Psoas muscle (tissue), 8 donors: Measurements from ENCODE around the gene NOS1AP. TPM values are rescaled to one million over a fixed set of nuclear protein-coding genes. Genes with fewer than 3 reads are reported as not detected.

Experiments
- ATAC-seq, 4 donors: fragments of 200-7000 bp; cut with Tn5 transposase; one replicate each; pipeline ENCODE4 v1.9.1; 2020; ENCODE audit warnings: moderate library complexity in 3 of 4, mild to moderate bottlenecking in 2 of 4
- DNase-seq, 2 donors: peaks; one replicate each; pipeline ENCODE4 v3.0.0-alpha.2; 2020
- H3K27ac ChIP-seq: fragments of 200-600 bp; one replicate; pipeline ENCODE4 v1.8.0; 2022
- H3K27me3 ChIP-seq, 3 donors: fragments of 200-600 bp in 1 of 3; one replicate each; pipeline versions ENCODE4 v1.6.1 to v1.8.0; 2013 to 2022; ENCODE audit warnings: low read length in 2 of 3, mild to moderate bottlenecking in 2 of 3, moderate library complexity in 1 of 3; ENCODE audit not compliant: insufficient read depth in 3 of 3
- H3K36me3 ChIP-seq, 2 donors: fragments of 200-600 bp in 1 of 2; one replicate each; pipeline versions ENCODE4 v1.6.1 to v1.8.0; 2013 to 2022; ENCODE audit warnings: low read depth in 1 of 2, mild to moderate bottlenecking in 1 of 2, moderate library complexity in 1 of 2; ENCODE audit not compliant: insufficient read depth in 1 of 2
- H3K4me1 ChIP-seq: fragments of 200-600 bp; one replicate; pipeline ENCODE4 v1.8.0; 2022
- H3K4me3 ChIP-seq: fragments of 200-600 bp; one replicate; pipeline ENCODE4 v1.8.0; 2022; ENCODE audit warnings: mild to moderate bottlenecking
- H3K9me3 ChIP-seq: fragments of 200-600 bp; one replicate; pipeline ENCODE4 v1.8.0; 2022
- CTCF ChIP-seq: fragments of 200-600 bp; IDR thresholded peaks from one replicate; pipeline ENCODE4 v1.8.0; 2022; ENCODE audit warnings: antibody characterized with exemption
- WGBS, 3 donors: extraction: QIAGEN DNeasy Blood & Tissue Kit; methylation state at CpG; one replicate each; pipeline versions ENCODE4 v1.1.6 to v1.1.7; 2013; 5-methylcytosine and 5-hydroxymethylcytosine counted together
- intact Hi-C, 2 donors: fragments of 100-400 bp; cut with DNase I; formaldehyde crosslinking; loops; one replicate each; pipeline versions ENCODE4 v1.11.0 to v1.14.2; 2022
- polyA plus RNA-seq, 3 donors: library from polyadenylated mRNA; stranded (reverse); fragments of 200-250 nt; gene quantifications; one replicate each; pipeline ENCODE4 v1.2.3, GENCODE V29; 2013
- total RNA-seq, 4 donors: library from RNA; stranded (reverse); fragmentation: NEBNext Ultra II Directional in 2 of 4; extraction: Animal tissue kit (Norgen Biotek cat#: 25700) in 2 of 4; gene quantifications; one replicate each; pipeline versions ENCODE4 v1.2.1 to v1.2.4, GENCODE V29; 2021 to 2023
- donor health status: healthy with polysubstance abuse.
- donor health status: DM: no; HTN: no; CAD: no; lungs with moderate emphysema.
- donor health status: Bipolar disorder and iron deficiency.
- donor health status: healthy.
- donor health status: DM: yes; HTN: yes; CAD: no.
- donor health status: DM: no; HTN: no; CAD: no.
- donor health status: DM: no; HTN: no; CAD: no.
- donor health status: DM: yes; HTN: yes; CAD: no.

NOS1AP gene
- total and polyA plus RNA-seq, 7 donors = 0.10 to 0.76 (median 0.18) TPM

GRCh38 chr1:162074276-162075005, 5.0 kb downstream of the NOS1AP start:
- no peak overlapping the region for H3K4me3 ChIP-seq
- WGBS, 3 donors = 67 to 72% (median 70%) methylated on average over 4 of the region's 4 CpGs
- no peaks in the 10 kb centered on the region for H3K36me3 ChIP-seq
- H3K27me3 ChIP-seq = peaks cover 0 to 3% (median 0%) of the 10 kb centered on the region in 3 donors
- no peak overlapping the region for H3K27ac ChIP-seq
- DNase-seq (no peak), ATAC-seq (no peak)
- no peaks in the 10 kb centered on the region for H3K9me3 ChIP-seq
- peaks cover 8% of the 10 kb centered on the region for H3K4me1 ChIP-seq
- TF ChIP-seq CTCF = no peak
- intact Hi-C loops = no loop called here

GRCh38 chr1:162075862-162076261, 6.4 kb downstream of the NOS1AP start:
- Histone ChIP-seq H3K4me1 (peaks cover under 1% of the 10 kb centered on the region), H3K9me3 (no peaks in the 10 kb centered on the region), H3K4me3 (no peak overlapping the region), H3K27me3 (peaks cover 0 to 3% (median 0%) of the 10 kb centered on the region in 3 donors), H3K27ac (no peak overlapping the region), H3K36me3 (no peaks in the 10 kb centered on the region)
- 70 to 80% (median 77%) methylated on average over 3 of the region's 3 CpGs for WGBS, 3 donors
- DNase-seq (no peak), ATAC-seq (no peak)
- TF ChIP-seq CTCF = no peak
- intact Hi-C loops = no loop called here

DNA sequence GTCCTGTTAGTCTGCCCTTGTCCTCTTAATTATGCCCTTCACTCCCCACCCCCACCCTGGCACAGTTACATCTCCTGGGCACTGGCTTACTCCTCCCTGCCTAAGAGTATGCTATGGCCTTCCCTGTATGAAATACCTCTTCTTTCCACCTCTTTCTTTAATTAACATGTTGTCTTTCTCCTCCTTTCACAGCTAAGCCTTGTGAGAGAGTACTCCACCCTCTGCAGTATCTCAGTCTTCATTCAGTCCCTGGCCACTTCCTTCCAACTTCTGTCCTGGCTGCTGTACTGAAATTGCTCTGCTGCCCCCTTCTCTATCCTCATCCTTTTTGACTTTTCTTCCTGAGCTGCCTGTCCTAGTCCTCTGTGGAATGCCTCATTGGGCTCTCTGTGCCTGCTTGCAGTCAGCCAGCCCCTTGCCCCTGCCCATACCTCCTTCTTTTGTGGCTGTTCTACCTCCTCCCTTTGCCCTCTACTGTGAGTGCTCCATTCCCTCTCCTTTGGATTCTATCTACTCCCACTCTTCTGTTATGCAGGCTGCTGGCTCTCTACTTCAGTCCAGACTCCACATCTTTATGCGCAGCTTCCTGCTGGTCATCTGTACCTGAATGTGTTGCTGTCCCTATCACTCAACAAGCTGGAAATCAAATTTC, 8.3 kb downstream of the NOS1AP start:
- ATAC-seq = no peak
- 100% methylated on average over 1 of the region's 1 CpG for WGBS, 3 donors
- no peak for TF ChIP-seq CTCF

GRCh38 chr1:162079030-162079429, 9.5 kb downstream of the NOS1AP start:
- no peak for TF ChIP-seq CTCF
- H3K4me1 ChIP-seq = no peaks in the 10 kb centered on the region
- no peaks in the 10 kb centered on the region for H3K9me3 ChIP-seq
- intact Hi-C loops = no loop called here
- DNase-seq = no peak
- H3K4me3 ChIP-seq = no peak overlapping the region
- no peaks in the 10 kb centered on the region for H3K36me3 ChIP-seq
- H3K27ac ChIP-seq = no peak overlapping the region
- ATAC-seq = no peak
- 90 to 96% (median 92%) methylated on average over 1 of the region's 1 CpG for WGBS, 3 donors
- no peaks in the 10 kb centered on the region for H3K27me3 ChIP-seq

More for the DNA sequence above, 8.3 kb downstream of the NOS1AP start:
- intact Hi-C loops = no loop called here
- Histone ChIP-seq H3K4me1 (no peaks in the 10 kb centered on the region), H3K27me3 (peaks cover 0 to 3% (median 0%) of the 10 kb centered on the region in 3 donors), H3K27ac (no peak overlapping the region), H3K36me3 (no peaks in the 10 kb centered on the region), H3K9me3 (no peaks in the 10 kb centered on the region), H3K4me3 (no peak overlapping the region)
- DNase-seq = no peak
